Testis (tissue), 3 donors: ENCODE data around the gene L3MBTL3. TPM values are rescaled to one million over a fixed set of nuclear protein-coding genes. Genes with fewer than 3 reads are reported as not detected.

Experiments
- DNase-seq: peaks from one replicate; pipeline ENCODE4 v3.0.0-alpha.2; 2019
- H3K27ac ChIP-seq, 2 donors: fragments of 200-600 bp; sonication (generic); one replicate each; pipeline ENCODE4 v1.5.1; 2019
- H3K27me3 ChIP-seq: fragments of 200-600 bp; sonication (generic); one replicate; pipeline ENCODE4 v1.5.1; 2019
- H3K36me3 ChIP-seq: fragments of 200-600 bp; sonication (generic); one replicate; pipeline ENCODE4 v1.5.1; 2017; ENCODE audit warnings: low read depth; ENCODE audit errors: missing control alignments
- H3K4me1 ChIP-seq: fragments of 200-600 bp; sonication (generic); one replicate; pipeline ENCODE4 v1.5.1; 2019
- H3K4me3 ChIP-seq, 2 donors: fragments of 200-600 bp; sonication (generic); one replicate each; pipeline ENCODE4 v1.5.1; 2017 to 2019
- H3K9me3 ChIP-seq: fragments of 200-600 bp; sonication (generic); one replicate; pipeline ENCODE4 v1.5.1; 2017
- CTCF ChIP-seq, 3 experiments: fragments of 450-650 bp in 2 of 3; fragments of 200-600 bp in 1 of 3; sonication (generic) in 1 of 3; IDR thresholded peaks; one replicate each; pipeline ENCODE4 v1.5.1; 2016 to 2019; ENCODE audit warnings: antibody characterized with exemption in 3 of 3, mild to moderate bottlenecking in 2 of 3, moderate library complexity in 1 of 3
- POLR2A ChIP-seq: fragments of 450-650 bp; IDR thresholded peaks from one replicate; pipeline ENCODE4 v1.6.1; 2017; ENCODE audit warnings: antibody characterized with exemption, mild to moderate bottlenecking, moderate library complexity
- WGBS, 2 donors: methylation state at CpG; one replicate each; pipeline ENCODE4 v1.1.5; 2018; 5-methylcytosine and 5-hydroxymethylcytosine counted together
- intact Hi-C: fragments of 100-400 bp; cut with DNase I; formaldehyde crosslinking; loops from one replicate; pipeline ENCODE4 v1.15.1; 2023; ENCODE audit warnings: low total_unique reads
- polyA plus RNA-seq: library from polyadenylated mRNA; stranded (reverse); fragments of 350-450 nt; fragmentation: Illumina TruSeq; extraction: RNeasy Lipid Tissue Mini Kit (QIAGEN cat#74804); gene quantifications from one replicate; pipeline ENCODE4 v1.2.3, GENCODE V29; 2014; ENCODE audit warnings: low read depth, low replicate concordance; ENCODE audit not compliant: insufficient read depth
- total RNA-seq, 2 donors: library from RNA; depleted of rRNA; stranded (reverse); fragments of >200 nt; gene quantifications; one replicate each; pipeline ENCODE4 v1.2.3, GENCODE V29; 2016

Gene L3MBTL3
- total and polyA plus RNA-seq, 3 donors from 2014 or later = 11.0 to 32.3 (median 25.0) TPM

GRCh38 chr6:130065609-130066156, 47.3 kb downstream of the L3MBTL3 start:
- Histone ChIP-seq H3K27ac (no peak overlapping the region), H3K4me3 (no peak overlapping the region), H3K4me1 (no peaks in the 10 kb centered on the region), H3K27me3 (no peaks in the 10 kb centered on the region), H3K36me3 (no peaks in the 10 kb centered on the region), H3K9me3 (no peaks in the 10 kb centered on the region)
- TF ChIP-seq CTCF (IDR thresholded peaks at IDR 0.05) (no peak), POLR2A (no peak)
- intact Hi-C loops = no loop called here
- DNase-seq = no peak
- WGBS, 2 donors = 89 to 97% methylated on average over 5 of the region's 5 CpGs

- Histone ChIP-seq H3K27ac (no peak overlapping the region), H3K4me3 (no peak overlapping the region), H3K4me1 (no peaks in the 10 kb centered on the region), H3K27me3 (no peaks in the 10 kb centered on the region), H3K9me3 (no peaks in the 10 kb centered on the region), H3K36me3 (no peaks in the 10 kb centered on the region)
- TF ChIP-seq POLR2A (no peak), CTCF (IDR thresholded peaks at IDR 0.05) (no peak)
- DNase-seq = no peak
- intact Hi-C loops = no loop called here
- 69 to 75% methylated on average over 4 of the region's 4 CpGs for WGBS, 2 donors
Measured at GRCh38 chr6:130069485-130069884, 51.1 kb downstream of the L3MBTL3 start.

GRCh38 chr6:130070326-130070725, 51.9 kb downstream of the L3MBTL3 start:
- no peaks in the 10 kb centered on the region for H3K27me3 ChIP-seq

GRCh38 chr6:130070792-130071191, 52.4 kb downstream of the L3MBTL3 start:
- Histone ChIP-seq H3K36me3 (no peaks in the 10 kb centered on the region), H3K27me3 (no peaks in the 10 kb centered on the region), H3K4me3 (no peak overlapping the region), H3K9me3 (no peaks in the 10 kb centered on the region), H3K27ac (peak overlapping the region in 1 of 2 donors; percentile 23), H3K4me1 (no peaks in the 10 kb centered on the region)
- 74 to 83% methylated on average over 6 of the region's 6 CpGs for WGBS, 2 donors
- intact Hi-C loops = no loop called here
- no peak for DNase-seq
- TF ChIP-seq CTCF (IDR thresholded peaks at IDR 0.05) = no peak
- TF ChIP-seq POLR2A = no peak

More at GRCh38 chr6:130070326-130070725, 51.9 kb downstream of the L3MBTL3 start:
- DNase-seq = no peak
- Histone ChIP-seq H3K9me3 (no peaks in the 10 kb centered on the region), H3K4me1 (no peaks in the 10 kb centered on the region), H3K4me3 (no peak overlapping the region), H3K27ac (peak overlapping the region in 1 of 2 donors; percentile 23), H3K36me3 (no peaks in the 10 kb centered on the region)
- WGBS, 2 donors = 37 to 41% methylated on average over 2 of the region's 2 CpGs
- intact Hi-C loops = no loop called here
- no peak for TF ChIP-seq CTCF (IDR thresholded peaks at IDR 0.05)
- TF ChIP-seq POLR2A = no peak

GRCh38 chr6:130075879-130076460, 57.6 kb downstream of the L3MBTL3 start:
- WGBS, 2 donors = 75 to 89% methylated on average over 3 of the region's 3 CpGs
- no peaks in the 10 kb centered on the region for H3K36me3 ChIP-seq
- intact Hi-C loops = no loop called here
- no peaks in the 10 kb centered on the region for H3K9me3 ChIP-seq
- H3K27me3 ChIP-seq = no peaks in the 10 kb centered on the region
- H3K4me3 ChIP-seq = no peak overlapping the region
- H3K4me1 ChIP-seq = no peaks in the 10 kb centered on the region
- TF ChIP-seq CTCF (IDR thresholded peaks at IDR 0.05) = no peak
- TF ChIP-seq POLR2A = no peak
- no peak overlapping the region for H3K27ac ChIP-seq
- DNase-seq = no peak
